CD4-positive, alpha-beta T cell treated with Interleukin-17A for 1 hour (primary cell): ENCODE results near the gene FBXL20.
"Not testable (repeated sequence)": the region's sequence is repeated elsewhere in the genome, so short reads cannot be mapped to it uniquely, and the experiment has no call there.

Experiments used
- DNase-seq: peaks from one replicate; pipeline ENCODE4 v3.0.0-alpha.2; 2020

Gene FBXL20

DNA sequence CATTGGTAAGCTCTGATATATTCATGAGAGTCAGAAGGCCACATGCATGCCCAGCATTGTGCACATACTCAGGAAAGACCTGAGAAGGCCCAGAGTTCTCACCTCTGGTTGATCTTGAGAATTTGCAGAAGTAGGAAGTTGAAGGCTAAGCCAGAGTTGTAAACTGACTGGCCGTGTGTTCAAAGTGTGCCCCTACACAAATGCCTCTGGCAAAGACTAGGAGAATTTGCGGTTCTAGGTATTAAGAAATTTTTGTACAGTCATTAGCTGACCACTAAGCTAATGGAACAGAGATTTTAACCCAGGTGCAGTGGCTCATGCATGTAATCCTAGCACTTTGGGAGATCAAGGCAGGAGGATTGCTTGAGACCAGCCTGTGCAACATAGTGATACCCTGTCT is 25.0 kb downstream of the FBXL20 start:
- DNase-seq: no peak

DNA sequence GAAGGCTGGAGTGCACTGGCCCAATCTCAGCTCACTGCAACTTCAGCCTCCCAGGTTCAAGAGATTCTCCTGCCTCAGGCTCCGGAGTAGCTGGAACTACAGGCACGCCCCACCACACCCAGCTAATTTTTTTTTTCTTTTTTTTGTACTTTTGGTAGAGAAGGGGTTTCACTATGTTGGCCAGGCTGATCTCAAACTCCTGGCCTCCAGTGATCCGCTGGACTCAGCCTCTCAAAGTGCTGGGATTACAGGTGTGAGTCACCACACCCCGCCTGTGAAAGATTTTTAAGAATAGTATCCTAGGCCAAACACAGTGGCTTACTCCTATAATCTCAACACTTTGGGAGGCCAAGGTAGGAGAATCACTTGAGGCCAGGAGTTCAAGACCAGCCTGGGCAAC is 33.6 kb downstream of the FBXL20 start:
- DNase-seq: not testable (repeated sequence)

DNA sequence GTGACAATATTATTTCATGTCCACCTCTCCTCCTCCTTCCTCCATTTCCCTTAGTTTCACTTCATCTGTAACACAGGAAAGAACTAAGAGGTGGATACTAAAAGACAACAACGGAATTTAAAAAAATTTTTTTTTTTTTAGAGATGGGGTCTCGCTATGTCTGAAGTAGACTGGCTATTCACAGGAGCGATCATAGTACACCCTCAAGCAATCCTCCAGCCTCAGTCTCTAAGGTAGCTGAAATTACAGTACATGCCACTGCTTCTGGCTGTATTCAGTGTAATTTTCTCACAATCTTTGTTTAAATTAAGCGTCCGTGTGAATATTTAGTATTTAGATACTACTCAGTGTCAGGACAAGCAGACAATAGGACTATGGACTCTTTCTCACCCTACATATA is 35.6 kb downstream of the FBXL20 start:
- no peak for DNase-seq

DNA sequence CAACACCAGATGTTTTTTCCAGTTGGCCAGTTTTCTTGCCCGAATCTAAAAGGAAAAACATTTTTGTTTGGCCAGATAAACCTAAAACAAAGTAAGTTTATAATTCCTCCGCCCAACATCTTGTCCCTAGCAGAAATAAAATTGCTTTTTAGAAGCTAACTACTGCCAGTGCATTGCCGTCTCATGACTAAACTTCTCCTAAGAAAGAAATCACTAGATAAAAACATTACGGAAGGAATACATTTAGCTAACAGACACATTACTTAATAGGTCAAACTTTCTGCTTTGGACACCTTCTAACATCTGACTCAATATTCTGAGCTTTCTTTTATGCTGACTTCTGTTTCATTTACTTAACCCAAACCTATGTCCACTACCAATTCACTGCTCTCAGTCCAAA is 36.2 kb downstream of the FBXL20 start:
- DNase-seq: no peak

DNA sequence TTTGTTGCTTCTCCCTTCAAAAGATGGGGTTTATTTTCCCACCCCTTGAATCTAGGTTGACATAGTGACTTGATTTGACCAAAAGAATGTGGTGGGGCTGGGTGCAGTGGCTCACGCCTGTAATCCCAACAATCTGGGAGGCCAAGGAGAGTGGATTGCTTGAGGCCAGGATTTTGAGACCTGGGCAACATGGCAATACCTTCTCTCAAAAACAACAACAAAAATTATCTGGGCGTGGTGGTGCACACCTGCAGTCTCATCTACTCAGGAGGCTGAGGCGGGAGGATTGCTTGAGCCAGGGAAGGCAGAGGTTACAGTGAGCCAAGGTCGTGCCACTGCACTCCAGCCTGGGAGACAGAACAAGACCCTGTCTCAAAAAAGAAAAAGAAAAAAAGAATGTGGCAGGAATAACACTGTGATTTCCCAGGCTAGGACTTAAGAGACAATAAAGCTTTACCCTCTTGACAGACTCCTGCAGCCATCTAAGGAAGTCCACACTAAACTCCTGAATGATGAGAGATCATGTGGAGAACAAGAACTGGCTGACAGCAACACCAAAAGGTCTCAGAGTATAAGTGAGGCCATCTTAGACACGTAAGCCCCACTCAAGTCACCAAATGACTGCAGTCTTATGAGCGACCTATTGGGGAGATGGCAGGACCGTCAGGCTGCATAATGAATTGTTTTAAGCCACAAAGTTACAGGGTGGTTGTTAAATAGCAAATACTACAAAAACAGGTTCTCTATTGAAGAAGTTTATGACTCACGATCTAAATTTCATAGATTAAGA is 37.0 kb downstream of the FBXL20 start:
- no peak for DNase-seq

DNA sequence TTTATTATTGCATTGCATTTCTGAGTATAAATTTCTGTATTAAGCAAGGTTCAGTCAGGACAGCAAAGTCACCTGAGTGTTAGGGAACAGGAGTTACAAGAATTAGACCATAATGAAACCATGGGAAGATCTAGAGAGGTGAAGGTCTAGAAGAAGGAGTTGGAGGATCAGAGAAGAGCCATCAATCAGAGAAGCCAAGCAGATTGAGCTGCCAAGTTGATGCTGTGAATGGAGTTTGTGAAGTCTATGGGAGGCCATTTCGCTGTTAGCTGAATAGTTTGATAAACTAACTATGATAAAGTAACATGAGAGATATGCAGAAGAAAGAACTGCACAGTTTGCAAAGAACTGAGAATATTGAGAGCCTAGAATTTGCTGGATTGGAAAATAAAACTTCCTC is 40.4 kb downstream of the FBXL20 start:
- no peak for DNase-seq

DNA sequence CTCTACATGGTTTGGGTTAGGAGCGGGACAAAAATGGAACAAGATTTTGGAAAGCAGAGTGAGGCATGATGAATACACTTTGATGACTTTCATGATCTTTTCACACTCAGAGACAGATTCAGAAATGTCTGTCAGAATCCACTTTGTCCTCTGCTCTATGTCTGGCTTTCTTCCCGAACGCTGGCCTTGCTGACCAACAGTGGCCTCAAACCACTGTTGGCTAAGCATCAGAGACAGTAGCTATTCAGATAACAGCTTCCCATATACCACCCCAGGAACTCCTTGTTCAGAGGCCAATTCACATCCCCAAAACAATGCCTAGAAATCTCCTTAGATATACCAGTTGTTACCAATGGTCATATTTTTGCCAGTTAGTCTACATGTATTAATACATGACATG is 40.9 kb downstream of the FBXL20 start:
- no peak for DNase-seq

DNA sequence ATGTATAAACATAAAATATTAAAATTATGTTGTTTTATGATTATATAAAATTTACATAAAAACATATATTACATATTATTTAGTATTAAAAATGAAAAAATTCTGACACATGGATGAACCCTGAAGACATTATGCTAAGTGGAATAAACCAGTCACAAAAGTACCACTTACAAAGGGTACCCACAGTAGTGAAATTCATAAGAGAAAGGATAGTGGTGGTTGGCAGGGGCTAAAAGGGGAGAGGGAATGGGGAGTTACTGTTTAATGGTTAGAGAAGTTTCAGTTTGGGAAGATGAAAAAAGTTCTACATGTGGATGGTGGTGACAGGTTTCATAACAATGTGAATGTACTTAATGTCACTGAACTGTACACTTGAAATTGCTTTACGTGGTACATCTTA is 41.4 kb downstream of the FBXL20 start:
- DNase-seq: no peak

DNA sequence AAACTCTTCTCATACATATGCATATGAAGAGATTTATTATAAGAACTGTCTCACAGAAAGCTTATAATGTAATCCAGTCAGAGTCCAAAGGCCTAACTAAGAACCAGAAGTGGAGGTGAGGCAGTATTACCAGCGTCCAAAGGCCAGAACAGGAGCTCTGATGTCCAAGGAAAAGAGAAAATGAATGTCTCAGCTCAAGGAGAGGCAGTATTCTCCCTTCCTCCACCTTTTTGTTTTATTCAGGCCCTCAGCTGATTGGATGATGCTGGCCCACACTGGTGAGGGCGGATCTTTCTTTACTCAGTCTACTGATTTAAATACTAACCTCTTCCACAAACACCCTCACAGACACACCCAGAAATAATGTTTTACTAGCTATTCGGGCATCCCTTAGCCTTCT is 43.4 kb downstream of the FBXL20 start:
- DNase-seq: no peak

DNA sequence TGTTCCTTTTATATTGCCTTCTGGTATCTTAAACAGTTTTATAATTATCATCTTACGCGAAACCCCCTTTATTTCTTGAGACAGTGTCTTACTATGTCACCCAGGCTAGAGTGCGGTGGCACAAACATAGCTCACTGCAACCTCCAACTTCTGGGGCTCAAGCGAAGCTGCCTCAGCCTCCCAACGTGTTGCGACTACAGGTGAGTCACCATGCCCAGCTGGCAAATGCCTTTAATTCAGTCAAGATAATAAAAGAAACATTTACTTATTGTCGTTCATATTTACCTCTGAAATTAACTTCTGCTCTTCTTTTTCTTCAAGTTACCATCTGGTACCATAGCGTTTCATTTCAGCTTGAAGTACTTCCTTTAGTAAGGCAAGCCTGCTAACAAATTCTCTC is 43.9 kb downstream of the FBXL20 start:
- DNase-seq: no peak

DNA sequence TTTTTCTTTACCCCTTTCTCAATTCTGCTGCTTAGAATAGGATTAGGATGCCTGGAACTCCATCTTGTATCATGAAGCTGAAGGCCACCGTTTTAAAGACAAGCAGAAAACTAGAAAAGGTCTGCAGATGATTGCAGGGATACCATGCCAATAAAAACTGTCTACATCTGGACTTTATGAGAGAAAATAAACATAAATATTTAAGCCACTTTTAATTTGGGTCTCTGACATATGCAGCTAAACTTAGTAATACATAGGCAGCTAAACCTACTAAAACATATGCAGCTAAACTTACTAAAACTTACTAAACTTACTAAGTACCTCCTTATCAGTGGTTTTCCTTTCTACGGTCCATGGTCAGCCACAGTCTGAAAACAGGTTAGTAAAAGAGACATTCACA is 48.4 kb downstream of the FBXL20 start:
- DNase-seq: no peak

DNA sequence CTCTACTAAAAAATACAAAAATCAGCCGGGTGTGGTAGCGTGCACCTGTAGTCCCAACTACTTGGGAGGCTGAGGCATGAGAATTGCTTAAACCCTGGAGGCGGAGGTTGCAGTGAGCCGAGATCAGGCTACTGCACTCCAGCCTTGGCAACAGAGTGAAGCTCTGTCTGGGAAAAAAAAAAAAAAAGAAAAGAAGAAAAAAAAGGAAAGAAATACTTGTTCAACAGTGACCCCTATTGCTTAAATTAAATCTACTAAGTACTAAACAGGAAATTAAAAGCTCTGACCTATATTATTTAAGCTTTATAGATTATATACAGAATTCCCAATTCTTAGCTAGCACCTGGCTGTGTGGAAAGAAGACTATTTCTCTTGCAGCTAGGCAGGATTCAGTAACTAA is 48.9 kb downstream of the FBXL20 start:
- no peak for DNase-seq

DNA sequence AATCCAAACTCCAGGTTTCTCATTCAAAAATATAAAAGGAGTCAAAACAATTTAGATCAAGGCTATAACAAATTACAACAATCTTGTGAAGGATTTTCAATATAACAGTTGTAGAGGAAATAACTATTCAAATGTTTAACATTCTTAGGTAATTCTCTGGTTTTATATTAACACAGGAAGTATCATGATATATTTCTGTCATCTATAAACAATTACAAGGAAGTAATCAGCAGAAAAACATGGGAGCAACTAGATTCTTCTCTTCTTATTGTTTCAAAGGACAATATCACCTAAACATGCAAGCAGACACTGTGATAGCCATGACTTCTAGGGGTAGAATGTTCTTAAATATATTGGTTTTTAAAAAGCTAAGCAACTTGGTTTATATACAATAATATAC is 49.9 kb downstream of the FBXL20 start:
- no peak for DNase-seq

DNA sequence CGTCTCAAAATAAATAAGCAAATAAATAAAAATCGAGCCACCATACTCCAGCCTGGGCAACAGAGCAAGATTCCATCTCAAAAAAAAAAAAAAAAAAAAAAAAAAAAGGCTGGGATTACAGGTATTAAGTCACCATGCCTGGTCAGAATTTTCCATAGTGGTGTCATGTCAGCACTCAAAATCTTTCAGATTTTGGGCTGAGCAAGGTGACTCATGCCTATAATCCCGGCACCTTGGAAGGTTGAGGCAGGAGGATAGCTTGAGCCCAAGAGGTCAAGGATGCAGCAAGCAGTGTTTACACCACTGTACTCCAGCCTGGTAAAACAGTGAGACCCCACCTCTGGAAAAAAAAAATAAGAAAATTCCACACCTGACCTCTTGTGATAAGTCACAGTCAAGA is 52.2 kb downstream of the FBXL20 start:
- DNase-seq: no peak

DNA sequence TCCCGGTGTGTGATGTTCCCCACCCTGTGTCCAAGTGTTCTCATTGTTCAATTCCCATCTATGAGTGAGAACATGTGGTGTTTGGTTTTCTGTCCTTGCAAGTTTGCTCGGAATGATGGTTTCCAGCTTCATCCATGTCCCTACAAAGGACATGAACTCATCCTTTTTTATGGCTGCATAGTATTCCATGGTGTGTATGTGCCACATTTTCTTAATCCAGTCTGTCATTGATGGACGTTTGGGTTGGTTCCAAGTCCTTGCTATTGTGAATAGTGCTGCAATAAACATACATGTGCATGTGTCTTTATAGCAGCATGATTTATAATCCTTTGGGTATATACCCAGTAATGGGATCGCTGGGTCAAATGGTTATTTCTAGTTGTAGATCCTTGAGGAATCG is 54.6 kb downstream of the FBXL20 start:
- not testable (repeated sequence) for DNase-seq

DNA sequence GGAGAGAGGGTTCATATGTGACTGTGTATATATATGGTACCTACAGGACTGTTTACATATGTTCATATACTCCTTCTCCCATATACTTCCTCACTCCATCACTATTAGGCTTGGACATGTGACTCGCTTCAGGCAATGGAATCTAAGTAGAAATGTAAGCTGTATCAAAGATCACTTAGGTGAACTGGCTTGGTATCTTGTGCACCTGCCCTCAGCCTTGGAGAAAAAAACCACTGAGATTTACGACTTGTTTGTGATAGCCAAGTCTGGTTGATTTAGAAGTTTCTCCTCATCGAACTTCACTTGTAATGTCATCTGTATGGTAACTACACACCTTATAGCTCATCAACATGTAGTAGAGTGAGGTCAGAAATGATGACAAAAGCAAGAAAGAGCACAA is 59.9 kb downstream of the FBXL20 start:
- DNase-seq: no peak

DNA sequence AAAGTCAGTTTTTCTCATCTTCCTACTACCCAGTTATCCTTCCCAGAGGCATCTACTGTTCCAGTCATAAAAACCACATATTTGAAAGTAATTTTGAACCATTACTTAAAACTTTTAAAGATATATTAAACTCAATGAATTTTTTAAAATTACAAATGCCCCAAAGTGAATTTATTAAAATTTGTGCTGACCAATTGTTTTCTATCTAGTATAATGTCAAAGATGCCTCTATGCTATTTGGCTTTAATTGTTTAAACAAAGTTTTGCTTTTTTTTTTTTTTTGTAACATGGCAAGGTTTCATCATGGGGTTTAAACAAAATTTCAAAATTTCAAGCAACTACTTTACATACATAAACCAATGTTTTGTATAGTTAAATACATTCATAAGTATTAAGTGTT is 60.7 kb downstream of the FBXL20 start:
- no peak for DNase-seq

DNA sequence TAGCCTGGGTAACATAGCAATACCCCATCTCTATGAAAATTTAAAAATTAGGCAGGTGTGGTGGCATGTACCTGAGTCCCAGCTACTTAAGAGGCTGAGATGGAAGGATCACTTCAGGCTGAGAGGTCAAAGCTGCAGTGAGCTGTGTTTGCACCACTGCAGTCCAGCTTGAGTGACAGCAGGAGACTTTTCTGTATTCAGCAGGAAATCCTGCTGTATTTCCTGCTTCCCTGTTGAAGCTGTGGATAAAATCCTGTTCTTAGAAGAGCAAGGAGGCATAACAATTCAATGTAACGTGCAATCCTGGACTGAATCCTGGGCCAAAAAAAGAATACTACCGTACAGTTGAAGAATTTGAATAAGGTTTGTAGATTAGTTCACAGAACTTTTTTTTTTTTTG is 62.2 kb downstream of the FBXL20 start:
- no peak for DNase-seq

DNA sequence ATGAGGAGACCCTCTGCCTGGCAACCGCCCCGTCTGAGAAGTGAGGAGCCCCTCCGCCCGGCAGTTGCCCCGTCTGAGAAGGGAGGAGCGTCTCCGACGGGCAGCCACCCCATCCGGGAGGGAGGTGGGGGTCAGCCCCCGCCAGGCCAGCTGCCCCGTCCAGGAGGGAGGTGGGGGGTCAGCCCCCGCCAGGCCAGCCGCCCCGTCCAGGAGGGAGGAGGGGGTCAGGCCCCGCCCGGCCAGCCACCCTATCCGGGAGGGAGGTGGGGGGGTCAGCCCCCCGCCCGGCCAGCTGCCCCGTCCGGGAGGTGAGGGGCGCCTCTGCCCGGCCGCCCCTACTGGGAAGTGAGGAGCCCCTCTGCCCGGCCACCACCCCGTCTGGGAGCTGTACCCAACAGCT is 63.8 kb downstream of the FBXL20 start:
- DNase-seq: not testable (repeated sequence)

DNA sequence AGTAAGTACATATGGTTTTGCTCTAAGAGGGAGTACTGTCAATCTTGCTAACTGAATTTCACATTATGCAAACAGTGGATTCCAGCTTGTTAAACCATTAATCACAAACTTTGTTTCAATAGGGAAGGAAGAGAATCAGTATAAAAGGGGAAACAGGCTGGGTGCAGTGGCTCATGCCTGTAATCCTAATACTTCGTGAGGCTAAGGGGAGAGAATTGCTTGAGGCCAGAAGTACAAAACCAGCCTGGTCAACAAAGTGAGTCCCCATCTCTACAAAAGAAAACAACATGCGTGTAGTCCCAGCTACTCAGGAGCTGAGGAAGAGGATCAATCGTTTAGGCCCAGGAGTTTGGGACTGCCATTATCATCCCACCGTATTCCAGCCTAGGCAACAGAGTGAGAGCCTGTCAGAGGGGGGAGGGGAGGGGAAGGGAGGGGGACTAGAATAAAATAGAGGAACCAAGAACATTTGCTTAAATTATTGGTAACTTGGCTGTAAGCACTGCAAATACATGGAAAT is 65.7 kb downstream of the FBXL20 start:
- peak; percentile 7 for DNase-seq

DNA sequence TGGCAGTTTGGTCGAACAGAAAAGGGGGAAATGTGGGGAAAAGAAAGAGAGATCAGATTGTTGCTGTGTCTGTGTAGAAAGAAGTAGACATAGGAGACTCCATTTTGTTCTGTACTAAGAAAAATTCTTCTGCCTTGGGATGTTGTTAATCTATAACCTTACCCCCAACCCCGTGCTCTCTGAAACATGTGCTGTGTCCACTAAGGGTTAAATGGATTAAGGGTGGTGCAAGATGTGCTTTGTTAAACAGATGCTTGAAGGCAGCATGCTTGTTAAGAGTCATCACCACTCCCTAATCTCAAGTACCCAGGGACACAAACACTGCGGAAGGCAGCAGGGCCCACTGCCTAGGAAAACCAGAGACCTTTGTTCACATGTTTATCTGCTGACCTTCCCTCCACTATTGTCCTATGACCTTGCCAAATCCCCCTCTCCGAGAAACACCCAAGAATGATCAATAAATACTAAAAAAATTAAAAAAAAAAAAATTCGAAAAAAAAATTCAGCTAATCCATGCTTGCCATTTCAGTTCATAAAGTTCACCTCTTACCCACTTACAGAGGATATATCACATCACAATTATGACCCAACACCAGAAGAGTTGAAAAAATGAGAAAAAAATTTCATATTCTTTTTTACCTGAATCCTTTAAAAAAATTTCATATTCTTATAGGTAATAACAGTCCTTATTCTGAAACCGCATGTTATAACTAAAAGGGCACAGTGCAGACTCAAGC is 67.2 kb downstream of the FBXL20 start:
- DNase-seq: not testable (repeated sequence)

DNA sequence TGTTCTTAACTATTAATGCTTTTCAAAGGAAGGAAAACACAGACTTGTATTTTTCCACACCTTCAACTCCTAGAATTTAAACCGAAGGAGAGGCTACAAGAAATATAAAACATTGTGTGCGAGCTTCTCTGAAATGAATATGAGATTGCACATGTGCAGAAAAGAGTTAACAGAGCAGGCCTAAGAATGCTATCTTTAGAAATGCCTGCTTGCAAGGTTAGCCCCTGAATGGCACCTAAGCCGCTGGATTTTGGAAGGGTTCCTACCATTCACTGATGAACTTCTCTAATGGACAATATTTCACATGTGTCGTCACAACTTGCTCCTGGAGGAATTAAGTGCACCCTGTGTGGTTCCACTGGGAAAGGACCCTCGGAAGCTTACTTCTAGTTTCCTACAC is 69.3 kb downstream of the FBXL20 start:
- no peak for DNase-seq

DNA sequence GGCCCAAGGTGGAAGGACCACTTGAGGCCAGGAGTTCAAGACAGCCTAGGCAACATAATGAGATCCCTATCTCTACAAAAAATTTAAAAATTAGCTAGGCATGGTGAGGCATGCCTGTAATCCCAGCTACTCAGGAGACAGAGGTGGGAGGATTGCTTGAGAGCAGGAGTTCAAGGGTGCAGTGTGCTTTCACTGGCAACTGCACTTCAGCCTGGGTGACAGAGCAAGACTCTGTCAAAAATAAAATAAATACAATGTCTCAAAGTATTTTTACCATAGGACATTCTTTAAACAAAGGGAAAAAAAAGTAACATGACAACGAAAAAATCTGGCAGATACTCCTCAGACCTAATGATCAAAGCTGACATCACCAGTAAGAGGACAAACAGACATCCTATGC is 72.6 kb downstream of the FBXL20 start:
- DNase-seq: no peak

DNA sequence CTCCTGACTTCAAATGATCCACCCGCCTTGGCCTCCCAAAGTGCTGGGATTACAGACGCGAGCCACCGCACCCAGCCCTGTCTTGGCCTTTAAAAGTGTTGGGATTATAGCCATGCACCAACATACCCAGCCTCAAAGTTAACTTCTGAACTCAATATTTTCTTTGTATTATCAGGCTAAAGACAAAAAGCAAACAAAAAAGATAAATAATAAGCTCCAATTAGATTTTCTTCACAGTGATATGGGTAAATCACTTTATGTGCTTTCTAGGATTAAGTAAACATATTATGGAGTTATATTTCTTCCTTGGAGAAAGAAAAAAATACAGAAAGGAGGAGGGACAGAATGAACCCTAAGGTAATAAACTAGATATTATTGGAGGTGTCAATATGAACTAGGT is 74.3 kb downstream of the FBXL20 start:
- DNase-seq: no peak
